Endothelial cell of umbilical vein (primary cell): ENCODE measurements around the gene DHFR.

Experiments
- EZH2 ChIP-seq: IDR thresholded peaks from 2 replicates; pipeline ENCODE4 v1.6.1; 2012; ENCODE audit warnings: borderline replicate concordance, low read depth, mild to moderate bottlenecking, moderate library complexity, low read length, inconsistent platforms; ENCODE audit not compliant: severe bottlenecking
- FOS ChIP-seq: IDR thresholded peaks from 2 replicates; pipeline ENCODE4 v1.6.1; 2011; ENCODE audit warnings: mild to moderate bottlenecking, low read length, moderate library complexity, borderline replicate concordance; ENCODE audit not compliant: insufficient read depth
- GATA2 ChIP-seq: IDR thresholded peaks from 2 replicates; pipeline ENCODE4 v1.7.0; 2011; ENCODE audit warnings: low read depth, mild to moderate bottlenecking, moderate library complexity, mixed read lengths, low read length; ENCODE audit not compliant: insufficient read length, insufficient read depth
- JUN ChIP-seq: IDR thresholded peaks from 2 replicates; pipeline ENCODE4 v1.6.1; 2011; ENCODE audit warnings: borderline replicate concordance, low read depth; ENCODE audit not compliant: insufficient read length, insufficient read depth
- MYC ChIP-seq: IDR thresholded peaks from one replicate; pipeline ENCODE4 v1.6.1; 2011; ENCODE audit warnings: mild to moderate bottlenecking, low read depth, low read length
- POLR2A ChIP-seq: IDR thresholded peaks from 2 replicates; pipeline ENCODE4 v1.6.1; 2012; ENCODE audit warnings: low read depth, mild to moderate bottlenecking, control low read depth, low read length
- POLR2AphosphoS5 ChIP-seq: IDR thresholded peaks from 2 replicates; pipeline ENCODE4 v1.6.1; 2012; ENCODE audit warnings: low read depth, mild to moderate bottlenecking, control low read depth, low read length, moderate library complexity; ENCODE audit not compliant: insufficient read depth
- TF ChIP-seq, protein P1 (sequence below), 2 donors: IDR thresholded peaks; 1 replicate in 1 of 2; 2 replicates in 1 of 2; pipeline ENCODE4 v1.5.1; 2011; ENCODE audit warnings: low read length in 2 of 2, mild to moderate bottlenecking in 2 of 2, moderate library complexity in 2 of 2, control low read depth in 1 of 2, inconsistent platforms in 1 of 2, low read depth in 1 of 2; ENCODE audit not compliant: insufficient read depth in 1 of 2; ENCODE audit errors: extremely low read depth in 1 of 2
- TF ChIP-seq, protein P2 (sequence below): IDR thresholded peaks from 2 replicates; pipeline ENCODE4 v1.6.1; 2011; ENCODE audit not compliant: insufficient read depth, insufficient read length

- no peak for TF ChIP-seq POLR2AphosphoS5
- TF ChIP-seq, protein P1, sequence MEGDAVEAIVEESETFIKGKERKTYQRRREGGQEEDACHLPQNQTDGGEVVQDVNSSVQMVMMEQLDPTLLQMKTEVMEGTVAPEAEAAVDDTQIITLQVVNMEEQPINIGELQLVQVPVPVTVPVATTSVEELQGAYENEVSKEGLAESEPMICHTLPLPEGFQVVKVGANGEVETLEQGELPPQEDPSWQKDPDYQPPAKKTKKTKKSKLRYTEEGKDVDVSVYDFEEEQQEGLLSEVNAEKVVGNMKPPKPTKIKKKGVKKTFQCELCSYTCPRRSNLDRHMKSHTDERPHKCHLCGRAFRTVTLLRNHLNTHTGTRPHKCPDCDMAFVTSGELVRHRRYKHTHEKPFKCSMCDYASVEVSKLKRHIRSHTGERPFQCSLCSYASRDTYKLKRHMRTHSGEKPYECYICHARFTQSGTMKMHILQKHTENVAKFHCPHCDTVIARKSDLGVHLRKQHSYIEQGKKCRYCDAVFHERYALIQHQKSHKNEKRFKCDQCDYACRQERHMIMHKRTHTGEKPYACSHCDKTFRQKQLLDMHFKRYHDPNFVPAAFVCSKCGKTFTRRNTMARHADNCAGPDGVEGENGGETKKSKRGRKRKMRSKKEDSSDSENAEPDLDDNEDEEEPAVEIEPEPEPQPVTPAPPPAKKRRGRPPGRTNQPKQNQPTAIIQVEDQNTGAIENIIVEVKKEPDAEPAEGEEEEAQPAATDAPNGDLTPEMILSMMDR (IDR thresholded peaks at IDR 0.05; ENCODE audit: extremely low read depth in 1 of 2, insufficient read depth in 1 of 2, low read depth in 1 of 2, low read length in 2 of 2) = no peak
- TF ChIP-seq MYC = no peak
- no peak for TF ChIP-seq POLR2A
- TF ChIP-seq, protein P2, sequence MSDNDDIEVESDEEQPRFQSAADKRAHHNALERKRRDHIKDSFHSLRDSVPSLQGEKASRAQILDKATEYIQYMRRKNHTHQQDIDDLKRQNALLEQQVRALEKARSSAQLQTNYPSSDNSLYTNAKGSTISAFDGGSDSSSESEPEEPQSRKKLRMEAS = no peak
- no peak for TF ChIP-seq EZH2
- no peak for TF ChIP-seq FOS
- TF ChIP-seq JUN = no peak
- no peak for TF ChIP-seq GATA2
Measured at GRCh38 chr5:80579050-80579449, 75.7 kb downstream of the DHFR start.
